ENCODE data around the gene CBX7.
"Not testable (repeated sequence)": the region's sequence is repeated elsewhere in the genome, so short reads cannot be mapped to it uniquely, and the experiment has no call there.

The CBX7 gene

GRCh38 chr22:39173787-39174497, 21.5 kb upstream of the CBX7 start:
- no peak for DNase-seq

- DNase-seq: no peak
Observed at GRCh38 chr22:39173050-39173706, 20.7 kb upstream of the CBX7 start.

DNA sequence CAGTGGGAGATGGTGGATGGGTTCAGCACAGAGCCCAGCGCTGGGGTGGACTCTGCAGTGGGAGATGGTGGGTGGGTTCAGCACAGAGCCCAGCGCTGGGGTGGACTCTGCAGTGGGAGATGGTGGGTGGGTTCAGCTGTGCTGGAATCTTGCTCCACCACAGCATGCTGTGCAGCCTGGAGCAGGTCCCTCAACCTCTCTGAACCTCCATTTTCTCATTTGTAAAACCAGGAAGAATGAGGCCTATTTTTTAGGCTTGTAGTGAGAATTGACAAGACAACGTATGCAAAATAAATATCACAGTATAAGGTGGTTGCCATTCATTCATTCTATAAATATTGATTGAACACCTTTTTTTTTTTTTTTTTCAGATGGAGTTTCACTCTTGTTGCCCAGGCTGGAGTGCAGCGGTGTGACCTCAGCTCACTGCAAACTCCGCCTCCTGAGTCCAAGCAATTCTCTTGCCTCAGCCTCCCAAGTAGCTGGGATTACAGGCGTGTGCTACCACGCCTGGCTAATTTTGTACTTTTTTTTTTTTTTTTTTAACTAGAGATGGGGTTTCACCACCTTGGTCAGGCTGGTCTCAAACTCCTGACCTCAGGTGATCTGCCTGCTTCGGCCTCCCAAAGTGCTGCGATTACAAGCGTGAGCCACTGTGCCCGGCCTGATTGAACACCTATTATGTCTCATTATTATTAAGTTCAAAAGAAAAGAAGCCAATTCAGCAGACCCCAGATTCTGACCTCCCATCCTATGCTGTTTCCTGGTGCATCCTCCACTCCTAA, 20.0 kb upstream of the CBX7 start:
- DNase-seq: not testable (repeated sequence)

DNA sequence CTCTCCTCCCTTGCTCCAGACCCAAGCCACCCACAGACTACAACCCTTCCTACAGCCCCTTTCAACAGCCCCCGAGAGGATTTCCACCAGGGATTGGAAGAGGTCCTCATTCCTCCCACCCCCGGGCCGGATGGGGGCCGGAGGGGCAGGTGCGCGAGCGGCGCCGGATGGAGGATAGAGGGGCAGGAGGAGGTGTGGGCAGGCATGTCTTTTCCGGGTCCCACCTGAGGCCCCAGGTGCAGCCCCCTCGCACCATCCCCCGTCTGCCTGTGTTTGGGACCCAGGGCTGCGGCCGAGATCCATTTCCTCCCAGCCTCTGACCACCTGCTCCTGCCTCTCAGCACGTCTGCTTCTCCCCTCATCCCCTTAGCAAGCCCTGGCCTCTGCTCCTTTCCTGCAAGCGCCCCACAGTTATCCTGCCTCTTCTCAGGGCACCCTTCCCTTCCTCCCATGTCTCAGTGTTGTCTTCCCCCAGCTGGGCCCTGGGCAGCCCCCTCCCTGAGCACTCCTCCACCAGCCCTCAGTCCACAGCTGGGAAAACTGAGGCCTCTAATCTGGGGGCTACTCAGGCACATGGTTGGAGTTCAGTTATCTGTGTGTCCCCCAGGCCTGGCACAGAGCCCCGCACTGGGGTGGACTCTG, 19.3 kb upstream of the CBX7 start:
- no peak for DNase-seq

DNA sequence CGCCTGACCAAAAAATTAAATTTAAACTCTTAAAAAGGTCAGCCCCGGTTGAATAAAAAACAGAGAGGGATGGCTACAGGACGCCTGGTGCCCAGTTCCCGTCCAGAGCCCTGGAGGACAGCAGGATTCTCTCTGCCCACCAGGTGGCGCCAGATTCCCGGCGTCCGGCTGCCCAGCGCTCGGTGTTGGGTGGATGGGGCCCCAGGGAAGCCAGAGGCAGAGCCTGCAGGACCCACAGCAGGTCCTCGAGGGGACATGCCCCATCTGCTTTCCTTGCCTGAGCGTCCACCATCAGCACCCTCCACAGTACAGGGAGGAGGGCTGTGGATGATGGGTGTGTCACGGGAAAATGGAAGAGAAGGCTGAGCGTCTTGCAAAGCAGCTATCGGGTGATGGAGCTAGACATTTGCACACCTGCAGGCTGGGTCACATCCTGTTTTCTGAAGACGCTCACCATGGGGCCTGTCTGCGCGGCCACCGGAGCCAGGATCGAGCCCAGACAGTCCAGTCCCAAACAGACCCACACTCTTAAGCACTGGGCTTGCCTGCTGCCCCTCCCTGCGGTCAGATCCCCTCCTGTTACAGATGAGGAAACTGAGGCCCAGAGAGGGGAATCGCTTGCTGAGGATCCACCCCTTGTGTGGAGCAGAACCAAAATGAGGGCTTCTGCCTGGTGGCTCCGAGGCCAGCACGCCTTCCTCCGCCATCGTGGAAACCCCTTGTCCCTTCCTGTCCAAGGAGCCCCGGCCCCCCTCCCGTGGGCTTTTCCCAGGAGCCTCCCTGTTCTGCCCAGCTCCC, 18.5 kb upstream of the CBX7 start:
- DNase-seq: peak; percentile 49 to 79 (median 58)

GRCh38 chr22:39169797-39170466, 17.5 kb upstream of the CBX7 start:
- DNase-seq: no peak

GRCh38 chr22:39166547-39166946, 14.1 kb upstream of the CBX7 start:
- no peak for DNase-seq

DNA sequence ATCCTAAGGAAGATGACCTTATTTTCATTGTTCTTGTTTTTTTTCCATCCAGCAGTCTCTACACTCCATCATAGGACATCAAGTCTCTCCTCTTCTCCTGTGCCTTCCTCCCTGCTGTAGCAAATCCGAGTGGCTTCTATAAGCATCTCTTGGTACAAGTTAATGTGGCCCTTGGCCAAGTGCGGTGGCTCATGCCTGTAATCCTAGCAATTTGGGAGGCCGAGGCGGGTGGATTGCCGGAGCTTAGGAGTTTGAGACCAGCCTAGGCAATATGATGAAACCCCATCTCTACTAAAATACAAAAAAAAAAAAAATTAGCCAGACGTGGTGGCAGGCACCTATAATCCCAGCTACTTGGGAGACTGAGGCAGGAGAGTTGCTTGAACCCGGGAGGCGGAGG, 3.6 kb upstream of the CBX7 start:
- not testable (repeated sequence) for DNase-seq

GRCh38 chr22:39155421-39155820, 2.9 kb upstream of the CBX7 start:
- no peak for DNase-seq

GRCh38 chr22:39153220-39153717, 789 bp upstream of the CBX7 start:
- DNase-seq: peak in 1 of 3 experiments; percentile 46

DNA sequence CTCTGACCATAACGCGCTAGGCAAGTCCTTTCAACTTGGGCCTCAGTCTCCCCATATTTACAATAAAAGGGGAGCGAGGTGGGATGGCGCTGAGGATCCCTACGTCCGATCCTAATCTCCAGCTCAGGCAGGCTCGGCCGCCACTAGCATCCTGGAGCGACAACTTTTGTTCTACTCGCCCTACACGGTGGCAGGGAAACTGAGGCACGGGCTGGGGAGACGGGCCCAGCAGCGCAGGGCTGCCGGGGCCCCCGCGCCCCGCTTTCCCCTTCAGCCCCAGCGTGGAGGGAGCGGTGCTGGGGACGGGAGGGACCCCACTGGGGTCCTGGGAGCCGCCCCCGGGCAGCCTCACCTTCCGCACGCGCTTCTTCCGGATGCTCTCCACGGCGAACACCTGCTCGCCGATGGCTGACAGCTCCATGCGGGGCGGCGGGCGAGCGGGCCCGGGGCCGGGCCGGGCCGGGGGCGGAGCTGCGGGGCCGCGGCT, 413 bp downstream of the CBX7 start:
- DNase-seq: peak in 1 of 3 experiments; percentile 10

DNA sequence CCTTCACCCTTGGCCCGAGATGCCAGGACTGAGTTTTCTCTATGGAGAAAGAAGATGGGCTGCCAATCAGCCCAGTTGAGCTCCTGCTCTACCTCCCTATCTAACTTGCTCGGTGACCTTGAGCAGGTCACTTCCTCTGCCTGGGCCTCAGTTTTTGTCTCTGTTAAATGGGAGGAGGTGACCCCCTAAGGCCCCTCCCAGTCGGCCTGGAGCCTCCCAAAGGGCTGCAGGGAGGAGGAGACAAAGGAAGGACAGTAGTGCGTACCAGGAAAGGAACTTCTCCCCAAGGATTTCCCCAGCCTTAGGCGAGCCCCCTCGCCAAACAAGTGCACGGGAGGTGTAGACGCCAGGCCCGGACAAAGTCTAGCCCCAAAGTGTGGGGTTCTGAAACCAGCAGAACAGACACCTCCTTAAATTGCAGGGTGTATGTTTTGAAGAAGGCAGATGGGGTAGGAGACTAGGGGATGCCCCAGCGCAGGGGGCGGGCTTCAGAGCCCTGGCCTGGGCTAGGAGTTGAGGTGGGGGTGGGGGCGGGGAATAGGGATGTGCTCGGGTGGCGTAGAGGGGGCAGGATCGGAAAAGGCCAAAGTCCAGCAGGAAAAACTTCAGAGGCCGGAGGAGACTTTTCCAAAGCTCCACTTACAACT, 1.0 kb downstream of the CBX7 start:
- DNase-seq: no peak

GRCh38 chr22:39150848-39151215, 1.6 kb downstream of the CBX7 start:
- no peak for DNase-seq

GRCh38 chr22:39149915-39150847, 2.3 kb downstream of the CBX7 start:
- DNase-seq: no peak

- no peak for DNase-seq
Observed at GRCh38 chr22:39148727-39149535, 3.5 kb downstream of the CBX7 start.

- DNase-seq: no peak
Observed at GRCh38 chr22:39148026-39148726, 4.3 kb downstream of the CBX7 start.

- DNase-seq: no peak
Observed at GRCh38 chr22:39147335-39148025, 5.0 kb downstream of the CBX7 start.

Data from NCI-H1417 (cell line).